ENCODE measurements around the gene ECSCR. TPM values are rescaled to one million over a fixed set of nuclear protein-coding genes. Genes with fewer than 3 reads are reported as not detected.
A peak's percentile ranks its signal among the peaks of the same experiment; 100 is the strongest.

ECSCR gene
- total and polyA plus RNA-seq, 10 of the 15 experiments (the other 5 are each of a cell fraction or from before 2014, with no cell fraction given), result 0.15 to 0.83 (median 0.23) TPM; not detected in 3

- no peak for TF ChIP-seq HSF1 (IDR thresholded peaks at IDR 0.05; ENCODE audit: low read depth, low read length)
- no peak for TF ChIP-seq SUPT20H (IDR thresholded peaks at IDR 0.05; ENCODE audit: borderline replicate concordance, control insufficient read depth, low read depth, low read length)
- TF ChIP-seq ZBTB4 (CRISPR knock-in tag; IDR thresholded peaks at IDR 0.05), result no peak
- TF ChIP-seq, protein P1, sequence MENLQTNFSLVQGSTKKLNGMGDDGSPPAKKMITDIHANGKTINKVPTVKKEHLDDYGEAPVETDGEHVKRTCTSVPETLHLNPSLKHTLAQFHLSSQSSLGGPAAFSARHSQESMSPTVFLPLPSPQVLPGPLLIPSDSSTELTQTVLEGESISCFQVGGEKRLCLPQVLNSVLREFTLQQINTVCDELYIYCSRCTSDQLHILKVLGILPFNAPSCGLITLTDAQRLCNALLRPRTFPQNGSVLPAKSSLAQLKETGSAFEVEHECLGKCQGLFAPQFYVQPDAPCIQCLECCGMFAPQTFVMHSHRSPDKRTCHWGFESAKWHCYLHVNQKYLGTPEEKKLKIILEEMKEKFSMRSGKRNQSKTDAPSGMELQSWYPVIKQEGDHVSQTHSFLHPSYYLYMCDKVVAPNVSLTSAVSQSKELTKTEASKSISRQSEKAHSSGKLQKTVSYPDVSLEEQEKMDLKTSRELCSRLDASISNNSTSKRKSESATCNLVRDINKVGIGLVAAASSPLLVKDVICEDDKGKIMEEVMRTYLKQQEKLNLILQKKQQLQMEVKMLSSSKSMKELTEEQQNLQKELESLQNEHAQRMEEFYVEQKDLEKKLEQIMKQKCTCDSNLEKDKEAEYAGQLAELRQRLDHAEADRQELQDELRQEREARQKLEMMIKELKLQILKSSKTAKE (IDR thresholded peaks at IDR 0.05; ENCODE audit: low read depth, poor library complexity, severe bottlenecking), result peak; percentile 97
- TF ChIP-seq RBBP5 (conservative IDR thresholded peaks at IDR 0.05), result no peak
- no peak for TF ChIP-seq NKRF (conservative IDR thresholded peaks at IDR 0.05)
- no peak for TF ChIP-seq SMAD5 (IDR thresholded peaks at IDR 0.05; ENCODE audit: low read depth)
- peak in 1 of 2 experiments; percentile 86; a peak in 1 of 4 replicates for TF ChIP-seq CEBPB (IDR thresholded peaks at IDR 0.05; ENCODE audit: borderline replicate concordance in 1 of 2, low read depth in 2 of 2, low read length in 2 of 2)
- no peak for TF ChIP-seq NR2C2 (IDR thresholded peaks at IDR 0.05; ENCODE audit: borderline replicate concordance, control insufficient read depth, insufficient read length, low read depth)
- no peak for TF ChIP-seq ELK1 (IDR thresholded peaks at IDR 0.05; ENCODE audit: low read depth, low read length)
- no peak for TF ChIP-seq CUX1 (IDR thresholded peaks at IDR 0.05; ENCODE audit: insufficient replicate concordance, low read depth, low read length)
These were observed 15.4 kb downstream of the ECSCR start (continued) for GRCh38 chr5:139446956-139447779.

All from GM12878 (cell line).